NT2/D1 (cell line): ENCODE results near the gene RENBP.

Source experiments
- SUZ12 ChIP-seq: IDR thresholded peaks from 2 replicates; pipeline ENCODE4 v1.6.1; 2011; ENCODE audit not compliant: insufficient read length, insufficient read depth; ENCODE audit errors: extremely low read depth
- YY1 ChIP-seq: IDR thresholded peaks from 2 replicates; pipeline ENCODE4 v1.6.1; 2011; ENCODE audit not compliant: insufficient read length, insufficient read depth
- ZNF274 ChIP-seq: IDR thresholded peaks from 2 replicates; pipeline ENCODE4 v1.6.1; 2011; ENCODE audit warnings: mild to moderate bottlenecking, low read depth, low read length

- TF ChIP-seq ZNF274: no peak
- no peak for TF ChIP-seq YY1
- no peak for TF ChIP-seq SUZ12
These were observed 20.1 kb downstream of the RENBP start for GRCh38 chrX:153924149-153924861.
